IPS-20b (cell line): ENCODE results near the gene UBA5.
A peak's percentile ranks its signal among the peaks of the same experiment; 100 is the strongest.

ENCODE experiments used
- H3K27ac ChIP-seq: one replicate; pipeline ENCODE4 v1.5.1; 2013; ENCODE audit warnings: low read length
- H3K27me3 ChIP-seq: 2 replicates; pipeline ENCODE4 v1.6.1; 2013; ENCODE audit warnings: mild to moderate bottlenecking, low read length, inconsistent platforms; ENCODE audit not compliant: insufficient read depth
- H3K36me3 ChIP-seq: 2 replicates; pipeline ENCODE4 v1.6.1; 2013; ENCODE audit warnings: low read depth, mild to moderate bottlenecking, inconsistent platforms, low read length, moderate library complexity; ENCODE audit not compliant: insufficient read depth
- H3K4me1 ChIP-seq: 2 replicates; pipeline ENCODE4 v1.6.1; 2013; ENCODE audit warnings: mild to moderate bottlenecking, control low read depth, inconsistent platforms, low read length, moderate library complexity; ENCODE audit not compliant: insufficient read depth
- H3K4me3 ChIP-seq: 2 replicates; pipeline ENCODE4 v1.5.1; 2013; ENCODE audit warnings: mild to moderate bottlenecking, low read length, inconsistent platforms
- H3K9ac ChIP-seq: 2 replicates; pipeline ENCODE4 v1.6.1; 2013; ENCODE audit warnings: low read depth, mild to moderate bottlenecking, inconsistent platforms, low read length, moderate library complexity
- H3K9me3 ChIP-seq: 2 replicates; pipeline ENCODE4 v1.6.1; 2013; ENCODE audit warnings: mild to moderate bottlenecking, low read depth, low read length, inconsistent platforms; ENCODE audit not compliant: insufficient read depth

UBA5 gene

GRCh38 chr3:132721479-132722164 lies 61.5 kb downstream of the UBA5 start:
- Histone ChIP-seq H3K27ac (peak overlapping the region; percentile 31), H3K9me3 (no peaks in the 10 kb centered on the region), H3K4me1 (peaks cover 10% of the 10 kb centered on the region; the same call in 1 of the 2 replicates), H3K9ac (peak overlapping the region; percentile 67; the same call in 1 of the 2 replicates), H3K27me3 (no peaks in the 10 kb centered on the region), H3K4me3 (peak overlapping the region; percentile 77), H3K36me3 (peaks cover 18% of the 10 kb centered on the region)

DNA sequence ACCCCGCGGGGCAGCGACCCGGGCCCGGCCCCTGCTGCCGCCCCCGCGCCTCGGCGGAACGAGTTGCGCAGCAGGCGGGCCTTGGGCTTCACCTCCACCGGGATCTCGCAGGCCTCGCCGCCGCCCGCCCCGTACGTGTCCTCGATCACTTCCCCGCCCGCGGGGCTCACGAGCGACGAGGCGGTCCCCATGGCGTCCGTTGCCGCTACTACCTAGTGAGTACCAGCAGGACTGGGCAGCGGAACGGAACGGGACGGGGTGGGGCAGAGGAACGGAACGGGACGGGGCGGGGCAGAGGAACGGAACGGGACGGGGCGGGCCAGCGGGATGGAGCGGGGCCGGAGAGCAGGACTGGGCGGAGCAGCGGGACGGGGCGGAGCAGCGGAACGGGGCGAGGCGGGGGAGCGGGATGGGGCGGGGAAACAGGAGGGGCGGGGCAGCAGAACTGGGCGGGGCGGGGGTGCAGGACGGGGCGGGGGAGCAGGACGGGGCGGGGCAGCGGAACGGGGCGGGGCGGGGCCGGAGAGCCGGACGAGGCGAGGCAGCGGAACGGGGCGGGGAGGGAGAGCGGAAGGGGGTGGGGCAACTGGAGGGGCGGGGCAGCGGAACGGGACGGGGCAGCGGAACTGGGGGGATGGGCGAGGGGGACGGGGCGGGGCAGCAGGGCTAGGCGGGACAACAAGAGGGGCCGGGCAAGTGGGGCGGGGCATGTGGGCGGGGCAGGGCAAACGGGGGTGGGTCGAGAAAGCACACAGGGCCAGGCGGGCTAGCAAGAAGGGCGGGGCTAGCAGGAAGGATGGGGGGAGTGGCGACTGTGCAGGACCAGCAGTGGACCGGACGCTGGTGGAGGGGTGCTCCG lies 62.3 kb downstream of the UBA5 start, which contains the start of gene NPHP3:
Gene NPHP3, minus strand, starts transcription at position 245 of the 859 bp plus-strand sequence. Its CDS starts 54 bp downstream, at position 191.
- peak within 1 kb of the TSS; percentile 89; the same call in 1 of the 2 replicates for H3K9ac ChIP-seq
- peak within 1 kb of the TSS; percentile 31 for H3K27ac ChIP-seq
- peaks cover 10% of the 10 kb centered on the region; the same call in 1 of the 2 replicates for H3K4me1 ChIP-seq
- peaks cover 12% of the 10 kb centered on the region for H3K36me3 ChIP-seq
- H3K9me3 ChIP-seq = no peaks in the 10 kb centered on the region
- H3K4me3 ChIP-seq = peak within 1 kb of the TSS; percentile 86
- no peaks in the 10 kb centered on the region for H3K27me3 ChIP-seq

GRCh38 chr3:132723024-132723950 lies 63.2 kb downstream of the UBA5 start:
- H3K4me1 ChIP-seq = peaks cover 10% of the 10 kb centered on the region; the same call in 1 of the 2 replicates
- H3K27me3 ChIP-seq = no peaks in the 10 kb centered on the region
- peak overlapping the region; percentile 89; the same call in 1 of the 2 replicates for H3K9ac ChIP-seq
- no peak overlapping the region for H3K27ac ChIP-seq
- peak overlapping the region; percentile 86 for H3K4me3 ChIP-seq
- no peaks in the 10 kb centered on the region for H3K9me3 ChIP-seq
- peaks cover 6% of the 10 kb centered on the region for H3K36me3 ChIP-seq

DNA sequence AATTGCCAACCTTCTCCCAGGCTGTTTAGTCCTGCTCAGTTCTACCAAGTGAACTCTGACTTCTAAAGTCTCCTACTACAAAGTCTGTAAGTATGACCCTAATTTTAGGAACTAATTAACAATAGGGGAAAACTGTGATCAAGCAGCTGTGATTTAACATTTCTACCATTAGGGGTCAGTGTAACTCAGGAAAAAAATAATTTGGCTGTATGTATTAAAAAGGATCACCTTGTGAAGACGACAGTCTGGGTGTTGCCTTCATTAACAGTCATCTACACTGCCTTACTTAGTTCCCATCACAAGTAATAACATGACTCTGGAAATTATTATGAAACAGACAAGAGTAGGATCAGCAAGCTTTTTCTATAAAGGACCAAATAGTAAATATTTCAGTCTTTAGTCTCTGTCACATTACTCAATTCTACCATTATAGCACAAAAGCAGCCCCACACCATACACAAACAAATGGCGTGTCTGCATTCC lies 66.3 kb downstream of the UBA5 start:
- H3K9ac ChIP-seq = no peak overlapping the region
- no peaks in the 10 kb centered on the region for H3K27me3 ChIP-seq
- no peaks in the 10 kb centered on the region for H3K9me3 ChIP-seq
- H3K27ac ChIP-seq = no peak overlapping the region
- no peak overlapping the region for H3K4me3 ChIP-seq
- no peaks in the 10 kb centered on the region for H3K36me3 ChIP-seq
- peaks cover 6% of the 10 kb centered on the region; the same call in 1 of the 2 replicates for H3K4me1 ChIP-seq
